H1 (cell line): Measurements from ENCODE around the gene SERGEF. TPM values are rescaled to one million over a fixed set of nuclear protein-coding genes. Genes with fewer than 3 reads are reported as not detected.

Experiments
- CTCF ChIA-PET: fragments of 300-600 bp; sonication (Branson Sonifier 250); formaldehyde crosslinking; loops from one replicate; lab custom pipeline; 2021; ENCODE audit not compliant: partially characterized antibody; lab: Charles Lee
- POLR2A ChIA-PET: fragments of 300-600 bp; sonication (Branson Sonifier 250); formaldehyde crosslinking; loops from one replicate; lab custom pipeline; 2021; ENCODE audit warnings: inconsistent platforms; ENCODE audit not compliant: partially characterized antibody; lab: Charles Lee
- DNase-seq, 2 experiments: peaks; one replicate each; pipeline versions ENCODE4 v3.0.0 to v3.0.0-alpha.2; 2010 to 2022; ENCODE audit warnings: low spot score in 2 of 2, low read depth in 1 of 2, mixed read lengths in 1 of 2
- FAIRE-seq: peaks from 2 replicates; lab custom pipeline; 2011; peaks lifted over from hg19 to GRCh38; lab: Jason Lieb, UNC
- H2AFZ ChIP-seq: 2 replicates; pipeline ENCODE4 v1.8.1; 2012; ENCODE audit warnings: low read length, inconsistent platforms
- H2AK5ac ChIP-seq: 2 replicates; pipeline ENCODE4 v1.6.1; 2013; ENCODE audit warnings: low read depth, low read length
- H2BK120ac ChIP-seq: replicated peaks from 2 replicates; pipeline ENCODE3; 2013; ENCODE audit warnings: low read depth, low read length, inconsistent platforms
- H2BK12ac ChIP-seq: 2 replicates; pipeline ENCODE4 v1.6.1; 2013; ENCODE audit warnings: low read depth, low read length
- H2BK15ac ChIP-seq: 2 replicates; pipeline ENCODE4 v1.6.1; 2013; ENCODE audit warnings: low read length
- H2BK20ac ChIP-seq: 2 replicates; pipeline ENCODE4 v1.6.1; 2013; ENCODE audit warnings: low read length
- H2BK5ac ChIP-seq: 2 replicates; pipeline ENCODE4 v1.6.1; 2013; ENCODE audit warnings: low read depth, low read length
- H3K14ac ChIP-seq: 2 replicates; pipeline ENCODE4 v1.6.1; 2013; ENCODE audit warnings: inconsistent platforms; ENCODE audit not compliant: insufficient read length
- H3K18ac ChIP-seq: 2 replicates; pipeline ENCODE4 v1.6.1; 2013; ENCODE audit warnings: low read length; ENCODE audit errors: extremely low read depth
- H3K23ac ChIP-seq: 2 replicates; pipeline ENCODE4 v1.6.1; 2013; ENCODE audit warnings: inconsistent platforms; ENCODE audit not compliant: insufficient read length
- H3K23me2 ChIP-seq: 2 replicates; pipeline ENCODE4 v1.6.1; 2013; ENCODE audit warnings: low read depth, low read length
- H3K27ac ChIP-seq: 2 replicates; pipeline ENCODE4 v1.6.1; 2011; ENCODE audit warnings: low read depth, low read length, inconsistent platforms
- H3K27me3 ChIP-seq, 4 experiments: replicated peaks in 1 of 4; 1 replicate in 1 of 4; 2 replicates in 3 of 4; pipeline versions ENCODE4 v1.6.1 to v1.8.1; 2011 to 2013; ENCODE audit warnings: low read length in 3 of 4, mild to moderate bottlenecking in 3 of 4, inconsistent platforms in 2 of 4, mixed read lengths in 2 of 4, moderate library complexity in 1 of 4; ENCODE audit not compliant: control insufficient read depth in 3 of 4, insufficient read depth in 3 of 4; ENCODE audit errors: extremely low read depth in 1 of 4
- H3K36me3 ChIP-seq, 4 experiments: 2 replicates each; pipeline versions ENCODE4 v1.6.1 to v1.8.1; 2011 to 2013; ENCODE audit warnings: mild to moderate bottlenecking in 4 of 4, low read length in 3 of 4, moderate library complexity in 2 of 4, control low read depth in 1 of 4, inconsistent platforms in 1 of 4; ENCODE audit not compliant: insufficient read depth in 4 of 4, control insufficient read depth in 2 of 4
- H3K4ac ChIP-seq: replicated peaks from 2 replicates; pipeline ENCODE3; 2013; ENCODE audit warnings: low read length, low read depth, mixed read lengths, inconsistent platforms; ENCODE audit not compliant: insufficient read length
- H3K4me1 ChIP-seq, 4 experiments: replicated peaks in 1 of 4; 1 replicate in 1 of 4; 2 replicates in 3 of 4; pipeline versions ENCODE4 v1.6.1 to v1.8.1; 2011 to 2013; ENCODE audit warnings: low read length in 3 of 4, inconsistent platforms in 2 of 4, mixed read lengths in 1 of 4; ENCODE audit not compliant: insufficient read depth in 4 of 4, control insufficient read depth in 3 of 4
- H3K4me2 ChIP-seq, 2 experiments: 2 replicates each; pipeline versions ENCODE4 v1.6.1 to v1.8.1; 2011 to 2013; ENCODE audit warnings: low read depth in 2 of 2, low read length in 2 of 2, control low read depth in 1 of 2, inconsistent platforms in 1 of 2, mild to moderate bottlenecking in 1 of 2; ENCODE audit not compliant: insufficient read depth in 1 of 2
- H3K4me3 ChIP-seq, 4 experiments: fragments of 200-600, 300-600 bp in 1 of 4; sonication (generic), shearing (Covaris generic), sonication (Bioruptor Twin) in 1 of 4; 2 replicates each; pipeline versions ENCODE4 v1.5.1 to v1.8.1; 2011 to 2016; ENCODE audit warnings: low read length in 4 of 4, low read depth in 3 of 4, control low read depth in 2 of 4, inconsistent platforms in 2 of 4, mild to moderate bottlenecking in 2 of 4, mixed read lengths in 1 of 4, moderate library complexity in 1 of 4; ENCODE audit not compliant: insufficient read depth in 2 of 4; ENCODE audit errors: extremely low read depth in 1 of 4
- H3K56ac ChIP-seq: replicated peaks from 2 replicates; pipeline ENCODE3; 2013; ENCODE audit warnings: low read depth, mild to moderate bottlenecking, mixed read lengths, low read length, inconsistent platforms; ENCODE audit not compliant: insufficient read length
- H3K79me1 ChIP-seq: 2 replicates; pipeline ENCODE4 v1.6.1; 2013; ENCODE audit warnings: low read depth, low read length, control low read depth
- H3K79me2 ChIP-seq, 2 experiments: 2 replicates each; pipeline versions ENCODE4 v1.6.1 to v1.8.1; 2012 to 2013; ENCODE audit warnings: low read length in 2 of 2, mild to moderate bottlenecking in 2 of 2, inconsistent platforms in 1 of 2; ENCODE audit not compliant: insufficient read depth in 2 of 2, control insufficient read depth in 1 of 2
- H3K9ac ChIP-seq, 4 experiments: replicated peaks in 1 of 4; 1 replicate in 1 of 4; 2 replicates in 3 of 4; pipeline versions ENCODE4 v1.6.1 to v1.8.1; 2011 to 2013; ENCODE audit warnings: low read depth in 3 of 4, low read length in 3 of 4, control low read depth in 2 of 4, mild to moderate bottlenecking in 2 of 4, moderate library complexity in 2 of 4, inconsistent platforms in 1 of 4; ENCODE audit errors: extremely low read depth in 1 of 4
- H3K9me3 ChIP-seq, 2 experiments: 2 replicates each; pipeline versions ENCODE4 v1.6.1 to v1.8.1; 2012 to 2013; ENCODE audit warnings: mild to moderate bottlenecking in 2 of 2, moderate library complexity in 2 of 2, control low read depth in 1 of 2, inconsistent platforms in 1 of 2, low read depth in 1 of 2, low read length in 1 of 2, mixed read lengths in 1 of 2; ENCODE audit not compliant: insufficient read depth in 2 of 2
- H4K20me1 ChIP-seq, 2 experiments: replicated peaks in 1 of 2; 2 replicates each; pipeline versions ENCODE3 to v1.8.1; 2011 to 2013; ENCODE audit warnings: inconsistent platforms in 2 of 2, low read length in 2 of 2, mild to moderate bottlenecking in 1 of 2; ENCODE audit not compliant: insufficient read depth in 2 of 2, control insufficient read depth in 1 of 2
- H4K5ac ChIP-seq: 2 replicates; pipeline ENCODE4 v1.6.1; 2013; ENCODE audit warnings: low read length, low read depth, mixed read lengths, inconsistent platforms; ENCODE audit not compliant: insufficient read length
- H4K8ac ChIP-seq: 2 replicates; pipeline ENCODE4 v1.8.0; 2013; ENCODE audit warnings: mild to moderate bottlenecking, moderate library complexity, low read length, inconsistent platforms; ENCODE audit not compliant: insufficient read depth; ENCODE audit errors: extremely low read depth
- H4K91ac ChIP-seq: replicated peaks from 2 replicates; pipeline ENCODE3; 2013; ENCODE audit warnings: low read length, mixed read lengths, inconsistent platforms; ENCODE audit not compliant: insufficient read length
- ASH2L ChIP-seq: fragments of 200-600, 300-600 bp; sonication (generic); IDR thresholded peaks from one replicate; pipeline ENCODE4 v1.7.1; 2017; ENCODE audit warnings: low read length
- CBX5 ChIP-seq: fragments of 300-800, 300-1000 bp; sonication (generic); IDR thresholded peaks from 2 replicates; pipeline ENCODE4 v1.7.1; 2016; ENCODE audit warnings: antibody characterized with exemption, low read length, low read depth
- CEBPB ChIP-seq: IDR thresholded peaks from 2 replicates; pipeline ENCODE4 v1.6.1; 2012; ENCODE audit warnings: low read depth, low read length
- FOSL1 ChIP-seq: IDR thresholded peaks from 2 replicates; pipeline ENCODE4 v1.6.1; 2011; ENCODE audit warnings: mild to moderate bottlenecking, low read depth, low read length, moderate library complexity; ENCODE audit not compliant: insufficient read depth
- JUN ChIP-seq: IDR thresholded peaks from 2 replicates; pipeline ENCODE4 v1.6.1; 2011; ENCODE audit warnings: low read depth, mild to moderate bottlenecking, improper control_type of control experiment, low read length
- KDM4A ChIP-seq: IDR thresholded peaks from one replicate; pipeline ENCODE4 v1.7.1; 2012; ENCODE audit warnings: low read depth, mild to moderate bottlenecking, moderate library complexity, low read length, inconsistent platforms; ENCODE audit not compliant: severe bottlenecking
- NRF1 ChIP-seq: IDR thresholded peaks from 2 replicates; pipeline ENCODE4 v1.6.1; 2011; ENCODE audit warnings: mild to moderate bottlenecking, low read depth, low read length, improper control_type of control experiment
- SAP30 ChIP-seq: fragments of 300-600 bp; sonication (generic); IDR thresholded peaks from 2 replicates; pipeline ENCODE4 v1.7.1; 2012; ENCODE audit warnings: low read length, moderate library complexity, mild to moderate bottlenecking, inconsistent platforms; ENCODE audit not compliant: insufficient read depth, insufficient replicate concordance
- SIN3A ChIP-seq, 2 experiments: IDR thresholded peaks in 1 of 2; conservative IDR thresholded peaks in 1 of 2; 2 replicates each; pipeline ENCODE4 v1.6.1; 2011 to 2012; ENCODE audit warnings: low read length in 2 of 2, improper control_type of control experiment in 1 of 2, low read depth in 1 of 2, mild to moderate bottlenecking in 1 of 2
- SIX5 ChIP-seq: IDR thresholded peaks from 2 replicates; pipeline ENCODE4 v1.6.1; 2011; ENCODE audit warnings: mild to moderate bottlenecking, low read depth, low read length
- SP2 ChIP-seq: IDR thresholded peaks from 2 replicates; pipeline ENCODE4 v1.6.1; 2012; ENCODE audit warnings: mild to moderate bottlenecking, low read length, inconsistent platforms
- SRF ChIP-seq: IDR thresholded peaks from 2 replicates; pipeline ENCODE4 v1.6.1; 2011; ENCODE audit warnings: mild to moderate bottlenecking, low read depth, low read length, moderate library complexity
- TAF7 ChIP-seq: optimal IDR thresholded peaks from 2 replicates; pipeline ENCODE3; 2011; ENCODE audit warnings: low read depth, mild to moderate bottlenecking, inconsistent platforms, low read length, moderate library complexity, borderline replicate concordance
- WGBS, 2 experiments: shearing (Covaris generic) in 1 of 2; methylation state at CpG; one replicate each; pipeline versions ENCODE4 v1.1.6 to v1.1.7; 2013 to 2015; ENCODE audit warnings: low lambda C conversion rate in 2 of 2, mixed read lengths in 2 of 2, inconsistent platforms in 1 of 2, low coverage in 1 of 2, missing lambda C conversion rate in 1 of 2; ENCODE audit not compliant: insufficient replicate concordance in 2 of 2, insufficient coverage in 1 of 2, insufficient read length in 1 of 2; ENCODE audit errors: extremely low coverage in 1 of 2, missing lambda C conversion rate in 1 of 2; 5-methylcytosine and 5-hydroxymethylcytosine counted together
- polyA plus RNA-seq, 7 experiments: library from polyadenylated mRNA; depleted of rRNA in 3 of 7; stranded (reverse) in 5 of 7; unstranded in 2 of 7; fragments of >200 nt in 5 of 7; fragments of 200-250 nt in 2 of 7; gene quantifications; 1 replicate in 5 of 7; 2 replicates in 1 of 7; 4 replicates in 1 of 7; pipeline versions ENCODE4 v1.2.1 to v1.2.3, GENCODE V29; 2011 to 2013; ENCODE audit warnings: missing spikeins in 2 of 7, mixed read lengths in 2 of 7
- total RNA-seq: library from RNA; stranded (reverse); fragmentation: NEBNext Ultra II Directional; extraction: Animal tissue kit (Norgen Biotek cat#: 25700); gene quantifications from 2 replicates; pipeline ENCODE4 v1.2.1, GENCODE V29; 2021

The SERGEF gene
- total and polyA plus RNA-seq, 2 of the 8 experiments (the other 6 are each of a cell fraction or from before 2014, with no cell fraction given), result 16.6 to 28.8 TPM

GRCh38 chr11:17985517-17985916 is 27.3 kb downstream of the SERGEF start:
- ChIA-PET CTCF (interaction anchor here (1.7 to 4.6 kb wide), 2 partner anchors 8 to 255 kb away, joined by 7 to 37 read pairs; no protein-coding TSS in a partner anchor), POLR2A (no interaction called here)
- no peak overlapping the region for H2BK5ac ChIP-seq
- H2BK15ac ChIP-seq, result no peak overlapping the region
- no peak overlapping the region for H3K14ac ChIP-seq
- no peak overlapping the region for H3K18ac ChIP-seq
- H2BK12ac ChIP-seq, result no peak overlapping the region
- H3K27ac ChIP-seq, result no peak overlapping the region
- no peak overlapping the region for H2AFZ ChIP-seq
- peaks cover 2 to 3% of the 10 kb centered on the region in 2 experiments for H4K20me1 ChIP-seq
- no peaks in the 10 kb centered on the region for H3K27me3 ChIP-seq
- H3K4me3 ChIP-seq, result no peak overlapping the region
- no peaks in the 10 kb centered on the region for H3K79me2 ChIP-seq
- no peaks in the 10 kb centered on the region for H3K79me1 ChIP-seq
- no peak overlapping the region for H3K9ac ChIP-seq
- WGBS, 2 experiments, result 92% methylated on average over 1 of the region's 1 CpG; no CpG with 5 or more reads in 1 of the 2 experiments
- no peak overlapping the region for H3K23ac ChIP-seq
- FAIRE-seq (no peak), DNase-seq (no peak)
- H3K4me1 ChIP-seq, result no peaks in the 10 kb centered on the region
- H3K36me3 ChIP-seq, result peaks cover 2 to 7% (median 3%) of the 10 kb centered on the region in 4 experiments
- no peaks in the 10 kb centered on the region for H3K23me2 ChIP-seq
- H3K56ac ChIP-seq, result no peak overlapping the region
- H2BK20ac ChIP-seq, result no peak overlapping the region
- H4K91ac ChIP-seq, result no peak overlapping the region
- no peak overlapping the region for H2AK5ac ChIP-seq
- H2BK120ac ChIP-seq, result no peak overlapping the region
- H3K4ac ChIP-seq, result no peak overlapping the region
- H3K9me3 ChIP-seq, result no peaks in the 10 kb centered on the region
- H4K8ac ChIP-seq, result no peak overlapping the region
- H4K5ac ChIP-seq, result no peak overlapping the region
- no peak overlapping the region for H3K4me2 ChIP-seq
- TF ChIP-seq SRF (no peak), CBX5 (no peak), TAF7 (no peak), JUN (no peak), SP2 (no peak), SIX5 (no peak), SAP30 (no peak), NRF1 (no peak), CEBPB (no peak), FOSL1 (no peak), SIN3A (conservative IDR thresholded peaks at IDR 0.05 in 1 of 2, IDR thresholded peaks at IDR 0.05 in 1 of 2; ENCODE audit: low read depth in 1 of 2, low read length in 2 of 2) (no peak), KDM4A (no peak), ASH2L (no peak)
